SKM-1 (cell line): ENCODE measurements around the gene POFUT2.

Source experiments
- DNase-seq: peaks from one replicate; lab custom pipeline; 2025; ENCODE audit not compliant: unreplicated experiment; lab: John Stamatoyannopoulos, UW

Gene POFUT2

GRCh38 chr21:45283611-45284455 lies 3.9 kb downstream of the POFUT2 start:
- DNase-seq: no peak

GRCh38 chr21:45283035-45283610 lies 4.6 kb downstream of the POFUT2 start:
- no peak for DNase-seq

- no peak for DNase-seq
These were observed 5.2 kb downstream of the POFUT2 start for GRCh38 chr21:45282283-45283034.

GRCh38 chr21:45281411-45282282 lies 6.0 kb downstream of the POFUT2 start:
- no peak for DNase-seq

- DNase-seq: no peak
These were observed 6.7 kb downstream of the POFUT2 start for GRCh38 chr21:45280969-45281368.

GRCh38 chr21:45280178-45280821 lies 7.4 kb downstream of the POFUT2 start:
- no peak for DNase-seq

- no peak for DNase-seq
These were observed 8.1 kb downstream of the POFUT2 start for GRCh38 chr21:45279446-45280177.

GRCh38 chr21:45278156-45278911 lies 9.4 kb downstream of the POFUT2 start:
- no peak for DNase-seq

- DNase-seq: no peak
These were observed 10.3 kb downstream of the POFUT2 start for GRCh38 chr21:45277101-45278045.

GRCh38 chr21:45276596-45276995 lies 11.1 kb downstream of the POFUT2 start:
- no peak for DNase-seq

- DNase-seq: no peak
These were observed 17.3 kb downstream of the POFUT2 start for GRCh38 chr21:45270306-45270821.

GRCh38 chr21:45269861-45270260 lies 17.8 kb downstream of the POFUT2 start:
- no peak for DNase-seq

- DNase-seq: no peak
These were observed 20.3 kb downstream of the POFUT2 start for GRCh38 chr21:45267390-45267760.

GRCh38 chr21:45266518-45267389 lies 20.9 kb downstream of the POFUT2 start:
- no peak for DNase-seq

GRCh38 chr21:45265721-45266517 lies 21.8 kb downstream of the POFUT2 start:
- no peak for DNase-seq

GRCh38 chr21:45264912-45265515 lies 22.7 kb downstream of the POFUT2 start:
- DNase-seq: no peak
